ENCODE data around the gene CNIH3.

CNIH3 gene

GRCh38 chr1:224624432-224624831, 8.3 kb downstream of the CNIH3 start:
- TF ChIP-seq MAX (IDR thresholded peaks at IDR 0.05) (no peak), ZBTB7A (IDR thresholded peaks at IDR 0.05; ENCODE audit: low read depth) (no peak), RAD21 (IDR thresholded peaks at IDR 0.05; ENCODE audit: low read depth) (no peak), TEAD4 (IDR thresholded peaks at IDR 0.05) (no peak), EP300 (IDR thresholded peaks at IDR 0.05; ENCODE audit: borderline replicate concordance) (no peak), CREB1 (IDR thresholded peaks at IDR 0.05; ENCODE audit: low read depth) (no peak), TAF1 (IDR thresholded peaks at IDR 0.05; ENCODE audit: low read depth) (no peak), NFIC (IDR thresholded peaks at IDR 0.05) (no peak), YY1 (IDR thresholded peaks at IDR 0.05; ENCODE audit: low read depth) (no peak), TCF12 (IDR thresholded peaks at IDR 0.05; ENCODE audit: low read depth) (no peak), EGR1 (IDR thresholded peaks at IDR 0.05) (no peak), CEBPB (IDR thresholded peaks at IDR 0.05) (no peak)
- TF ChIP-seq, protein P1, sequence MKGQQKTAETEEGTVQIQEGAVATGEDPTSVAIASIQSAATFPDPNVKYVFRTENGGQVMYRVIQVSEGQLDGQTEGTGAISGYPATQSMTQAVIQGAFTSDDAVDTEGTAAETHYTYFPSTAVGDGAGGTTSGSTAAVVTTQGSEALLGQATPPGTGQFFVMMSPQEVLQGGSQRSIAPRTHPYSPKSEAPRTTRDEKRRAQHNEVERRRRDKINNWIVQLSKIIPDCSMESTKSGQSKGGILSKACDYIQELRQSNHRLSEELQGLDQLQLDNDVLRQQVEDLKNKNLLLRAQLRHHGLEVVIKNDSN (IDR thresholded peaks at IDR 0.05): no peak

- TF ChIP-seq CEBPB (IDR thresholded peaks at IDR 0.05): no peak
- TF ChIP-seq FOXM1 (IDR thresholded peaks at IDR 0.05; ENCODE audit: borderline replicate concordance, low read depth): no peak
- no peak for TF ChIP-seq RAD21 (IDR thresholded peaks at IDR 0.05; ENCODE audit: low read depth)
- TF ChIP-seq YY1 (IDR thresholded peaks at IDR 0.05; ENCODE audit: low read depth): no peak
- TF ChIP-seq, protein P2, sequence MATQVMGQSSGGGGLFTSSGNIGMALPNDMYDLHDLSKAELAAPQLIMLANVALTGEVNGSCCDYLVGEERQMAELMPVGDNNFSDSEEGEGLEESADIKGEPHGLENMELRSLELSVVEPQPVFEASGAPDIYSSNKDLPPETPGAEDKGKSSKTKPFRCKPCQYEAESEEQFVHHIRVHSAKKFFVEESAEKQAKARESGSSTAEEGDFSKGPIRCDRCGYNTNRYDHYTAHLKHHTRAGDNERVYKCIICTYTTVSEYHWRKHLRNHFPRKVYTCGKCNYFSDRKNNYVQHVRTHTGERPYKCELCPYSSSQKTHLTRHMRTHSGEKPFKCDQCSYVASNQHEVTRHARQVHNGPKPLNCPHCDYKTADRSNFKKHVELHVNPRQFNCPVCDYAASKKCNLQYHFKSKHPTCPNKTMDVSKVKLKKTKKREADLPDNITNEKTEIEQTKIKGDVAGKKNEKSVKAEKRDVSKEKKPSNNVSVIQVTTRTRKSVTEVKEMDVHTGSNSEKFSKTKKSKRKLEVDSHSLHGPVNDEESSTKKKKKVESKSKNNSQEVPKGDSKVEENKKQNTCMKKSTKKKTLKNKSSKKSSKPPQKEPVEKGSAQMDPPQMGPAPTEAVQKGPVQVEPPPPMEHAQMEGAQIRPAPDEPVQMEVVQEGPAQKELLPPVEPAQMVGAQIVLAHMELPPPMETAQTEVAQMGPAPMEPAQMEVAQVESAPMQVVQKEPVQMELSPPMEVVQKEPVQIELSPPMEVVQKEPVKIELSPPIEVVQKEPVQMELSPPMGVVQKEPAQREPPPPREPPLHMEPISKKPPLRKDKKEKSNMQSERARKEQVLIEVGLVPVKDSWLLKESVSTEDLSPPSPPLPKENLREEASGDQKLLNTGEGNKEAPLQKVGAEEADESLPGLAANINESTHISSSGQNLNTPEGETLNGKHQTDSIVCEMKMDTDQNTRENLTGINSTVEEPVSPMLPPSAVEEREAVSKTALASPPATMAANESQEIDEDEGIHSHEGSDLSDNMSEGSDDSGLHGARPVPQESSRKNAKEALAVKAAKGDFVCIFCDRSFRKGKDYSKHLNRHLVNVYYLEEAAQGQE (IDR thresholded peaks at IDR 0.05; ENCODE audit: low read depth): no peak
- TF ChIP-seq ZBTB7A (IDR thresholded peaks at IDR 0.05; ENCODE audit: low read depth): no peak
- TF ChIP-seq TEAD4 (IDR thresholded peaks at IDR 0.05): no peak
- TF ChIP-seq EP300 (IDR thresholded peaks at IDR 0.05; ENCODE audit: borderline replicate concordance): no peak
- TF ChIP-seq EGR1 (IDR thresholded peaks at IDR 0.05): no peak
- no peak for TF ChIP-seq TCF12 (IDR thresholded peaks at IDR 0.05; ENCODE audit: low read depth)
- no peak for TF ChIP-seq NFIC (IDR thresholded peaks at IDR 0.05)
- TF ChIP-seq CREB1 (IDR thresholded peaks at IDR 0.05; ENCODE audit: low read depth): no peak
Measured at GRCh38 chr1:224626042-224626441, 9.9 kb downstream of the CNIH3 start.

- TF ChIP-seq, protein P1 (IDR thresholded peaks at IDR 0.05): no peak
- TF ChIP-seq ZBTB7A (IDR thresholded peaks at IDR 0.05; ENCODE audit: low read depth) (no peak), NFIC (IDR thresholded peaks at IDR 0.05) (no peak), TCF12 (IDR thresholded peaks at IDR 0.05; ENCODE audit: low read depth) (no peak), FOXM1 (IDR thresholded peaks at IDR 0.05; ENCODE audit: borderline replicate concordance, low read depth) (no peak), TAF1 (IDR thresholded peaks at IDR 0.05; ENCODE audit: low read depth) (no peak), RAD21 (IDR thresholded peaks at IDR 0.05; ENCODE audit: low read depth) (no peak), CREB1 (IDR thresholded peaks at IDR 0.05; ENCODE audit: low read depth) (no peak), CEBPB (IDR thresholded peaks at IDR 0.05) (no peak), EGR1 (IDR thresholded peaks at IDR 0.05) (no peak), MAX (IDR thresholded peaks at IDR 0.05) (no peak), TEAD4 (IDR thresholded peaks at IDR 0.05) (no peak), YY1 (IDR thresholded peaks at IDR 0.05; ENCODE audit: low read depth) (no peak), EP300 (IDR thresholded peaks at IDR 0.05; ENCODE audit: borderline replicate concordance) (no peak)
- TF ChIP-seq, protein P2 (IDR thresholded peaks at IDR 0.05; ENCODE audit: low read depth): no peak
Measured at GRCh38 chr1:224629965-224630364, 13.8 kb downstream of the CNIH3 start.

GRCh38 chr1:224631462-224632115, 15.5 kb downstream of the CNIH3 start:
- no peak for TF ChIP-seq CEBPB (IDR thresholded peaks at IDR 0.05)
- TF ChIP-seq YY1 (IDR thresholded peaks at IDR 0.05; ENCODE audit: low read depth): no peak
- TF ChIP-seq EGR1 (IDR thresholded peaks at IDR 0.05): no peak
- TF ChIP-seq RAD21 (IDR thresholded peaks at IDR 0.05; ENCODE audit: low read depth): no peak
- TF ChIP-seq MAX (IDR thresholded peaks at IDR 0.05): no peak
- TF ChIP-seq CREB1 (IDR thresholded peaks at IDR 0.05; ENCODE audit: low read depth): no peak
- no peak for TF ChIP-seq EP300 (IDR thresholded peaks at IDR 0.05; ENCODE audit: borderline replicate concordance)
- TF ChIP-seq TAF1 (IDR thresholded peaks at IDR 0.05; ENCODE audit: low read depth): no peak
- TF ChIP-seq NFIC (IDR thresholded peaks at IDR 0.05): no peak
- TF ChIP-seq TEAD4 (IDR thresholded peaks at IDR 0.05): no peak
- TF ChIP-seq, protein P2 (IDR thresholded peaks at IDR 0.05; ENCODE audit: low read depth): no peak
- TF ChIP-seq, protein P1 (IDR thresholded peaks at IDR 0.05): no peak
- TF ChIP-seq ZBTB7A (IDR thresholded peaks at IDR 0.05; ENCODE audit: low read depth): no peak
